HG03521 (cell line): ENCODE measurements around the gene CFAP61.

Source experiments
- ATAC-seq: cut with Tn5 transposase; IDR thresholded peaks from one replicate; pipeline ENCODE4 v1.9.1; 2021; ENCODE audit warnings: mild to moderate bottlenecking, moderate library complexity; ENCODE audit not compliant: unreplicated experiment

Gene CFAP61

GRCh38 chr20:20386192-20386591 lies 333.9 kb downstream of the CFAP61 start:
- ATAC-seq = no peak

- ATAC-seq = no peak
These were observed 338.1 kb downstream of the CFAP61 start for GRCh38 chr20:20390393-20390792.

- ATAC-seq = no peak
These were observed 338.8 kb downstream of the CFAP61 start for GRCh38 chr20:20391115-20391514.

GRCh38 chr20:20391766-20392165 lies 339.4 kb downstream of the CFAP61 start:
- no peak for ATAC-seq

- no peak for ATAC-seq
These were observed 341.1 kb downstream of the CFAP61 start for GRCh38 chr20:20393207-20394120.

- ATAC-seq = no peak
These were observed 342.8 kb downstream of the CFAP61 start for GRCh38 chr20:20395087-20395486.

GRCh38 chr20:20395903-20396568 lies 343.7 kb downstream of the CFAP61 start:
- ATAC-seq = no peak

GRCh38 chr20:20396794-20397193 lies 344.5 kb downstream of the CFAP61 start:
- ATAC-seq = no peak

GRCh38 chr20:20398123-20398522 lies 345.8 kb downstream of the CFAP61 start:
- no peak for ATAC-seq

- ATAC-seq = no peak
These were observed 347.5 kb downstream of the CFAP61 start for GRCh38 chr20:20399531-20400500.

GRCh38 chr20:20401991-20402390 lies 349.7 kb downstream of the CFAP61 start:
- ATAC-seq = no peak

GRCh38 chr20:20404633-20405032 lies 352.3 kb downstream of the CFAP61 start:
- ATAC-seq = no peak

- no peak for ATAC-seq
These were observed 353.3 kb downstream of the CFAP61 start for GRCh38 chr20:20405623-20406022.

GRCh38 chr20:20406306-20406705 lies 354.0 kb downstream of the CFAP61 start:
- ATAC-seq = no peak

GRCh38 chr20:20407891-20408805 lies 355.8 kb downstream of the CFAP61 start:
- no peak for ATAC-seq

GRCh38 chr20:20409331-20409730 lies 357.0 kb downstream of the CFAP61 start:
- no peak for ATAC-seq
